Parathyroid adenoma (tissue), 2 donors: Measurements from ENCODE around the gene C1GALT1.

ENCODE experiments used
- H2AFZ ChIP-seq: fragments of 300-600 bp; sonication (generic); one replicate; pipeline ENCODE4 v1.7.0; 2017; ENCODE audit warnings: antibody characterized with exemption, mild to moderate bottlenecking
- H3K27ac ChIP-seq: fragments of 300-600 bp; sonication (generic); one replicate; pipeline ENCODE4 v1.7.0; 2017
- H3K27me3 ChIP-seq: fragments of 300-600 bp; sonication (generic); one replicate; pipeline ENCODE4 v1.7.0; 2017; ENCODE audit warnings: low read length; ENCODE audit not compliant: control insufficient read depth, insufficient read depth
- H3K36me3 ChIP-seq: fragments of 300-600 bp; sonication (generic); one replicate; pipeline ENCODE4 v1.7.0; 2017; ENCODE audit warnings: low read length; ENCODE audit not compliant: control insufficient read depth, insufficient read depth
- H3K4me1 ChIP-seq: fragments of 300-600 bp; sonication (generic); one replicate; pipeline ENCODE4 v1.7.0; 2017; ENCODE audit warnings: control low read depth
- H3K4me2 ChIP-seq: fragments of 300-600 bp; sonication (generic); one replicate; pipeline ENCODE4 v1.7.0; 2017; ENCODE audit warnings: low read length
- H3K4me3 ChIP-seq: fragments of 300-600 bp; sonication (generic); one replicate; pipeline ENCODE4 v1.7.0; 2017; ENCODE audit warnings: low read depth, low read length
- H3K79me2 ChIP-seq: fragments of 300-600 bp; sonication (generic); one replicate; pipeline ENCODE4 v1.7.0; 2017; ENCODE audit warnings: control low read depth
- H3K9ac ChIP-seq: fragments of 300-600 bp; sonication (generic); one replicate; pipeline ENCODE4 v1.7.0; 2017; ENCODE audit warnings: mild to moderate bottlenecking
- H3K9me3 ChIP-seq: fragments of 300-600 bp; sonication (generic); one replicate; pipeline ENCODE4 v1.7.0; 2017; ENCODE audit warnings: low read length; ENCODE audit not compliant: control insufficient read depth
- CTCF ChIP-seq: fragments of 300-600 bp; sonication (generic); IDR thresholded peaks from one replicate; pipeline ENCODE4 v1.7.0; 2017; ENCODE audit warnings: antibody characterized with exemption, mild to moderate bottlenecking
- donor health status: primary hyperparathyroidism.

Gene C1GALT1

GRCh38 chr7:7292608-7293007 lies 110.3 kb downstream of the C1GALT1 start:
- Histone ChIP-seq H3K27me3 (no peaks in the 10 kb centered on the region), H3K4me2 (no peak overlapping the region), H3K9ac (no peak overlapping the region), H3K27ac (no peak overlapping the region), H3K9me3 (no peaks in the 10 kb centered on the region), H3K4me1 (peaks cover 16% of the 10 kb centered on the region), H3K36me3 (no peaks in the 10 kb centered on the region), H2AFZ (peak overlapping the region; percentile 82), H3K79me2 (no peaks in the 10 kb centered on the region), H3K4me3 (no peak overlapping the region)
- no peak for TF ChIP-seq CTCF

GRCh38 chr7:7293092-7293491 lies 110.7 kb downstream of the C1GALT1 start:
- Histone ChIP-seq H3K27ac (no peak overlapping the region), H2AFZ (peak overlapping the region; percentile 82), H3K4me1 (peaks cover 16% of the 10 kb centered on the region), H3K9me3 (no peaks in the 10 kb centered on the region), H3K79me2 (no peaks in the 10 kb centered on the region), H3K9ac (no peak overlapping the region), H3K36me3 (no peaks in the 10 kb centered on the region), H3K4me2 (no peak overlapping the region), H3K27me3 (no peaks in the 10 kb centered on the region), H3K4me3 (no peak overlapping the region)
- no peak for TF ChIP-seq CTCF

GRCh38 chr7:7294911-7295310 lies 112.6 kb downstream of the C1GALT1 start:
- Histone ChIP-seq H3K36me3 (no peaks in the 10 kb centered on the region), H3K9me3 (no peaks in the 10 kb centered on the region), H3K79me2 (no peaks in the 10 kb centered on the region), H3K4me2 (no peak overlapping the region), H3K9ac (no peak overlapping the region), H3K4me3 (no peak overlapping the region), H2AFZ (no peak overlapping the region), H3K4me1 (peaks cover 16% of the 10 kb centered on the region), H3K27ac (no peak overlapping the region), H3K27me3 (no peaks in the 10 kb centered on the region)
- no peak for TF ChIP-seq CTCF
